Right atrium auricular region (tissue), 2 donors: ENCODE measurements around the gene INSM1. TPM values are rescaled to one million over a fixed set of nuclear protein-coding genes. Genes with fewer than 3 reads are reported as not detected.

Experiments
- DNase-seq: peaks from one replicate; pipeline ENCODE4 v3.0.0-alpha.2; 2019; ENCODE audit warnings: low spot score
- H3K27ac ChIP-seq, 2 donors: fragments of 200-600 bp; sonication (generic); 1 replicate in 1 of 2; 2 replicates in 1 of 2; pipeline ENCODE4 v1.5.1; 2016 to 2019
- H3K27me3 ChIP-seq, 2 donors: fragments of 200-600 bp; sonication (generic); one replicate each; pipeline versions ENCODE4 v1.5.1 to v1.6.0; 2017 to 2019
- H3K36me3 ChIP-seq: fragments of 200-600 bp; sonication (generic); one replicate; pipeline ENCODE4 v1.5.1; 2016
- H3K4me1 ChIP-seq, 2 donors: fragments of 200-600 bp; sonication (generic); one replicate each; pipeline versions ENCODE4 v1.5.1 to v1.6.0; 2017 to 2019
- H3K4me3 ChIP-seq, 2 donors: fragments of 200-600 bp; sonication (generic); 1 replicate in 1 of 2; 2 replicates in 1 of 2; pipeline ENCODE4 v1.5.1; 2017 to 2019; ENCODE audit warnings: mild to moderate bottlenecking in 1 of 2, moderate library complexity in 1 of 2
- H3K9me3 ChIP-seq, 2 donors: fragments of 200-600 bp; sonication (generic); one replicate each; pipeline ENCODE4 v1.5.1; 2019
- total RNA-seq, 2 donors: library from RNA; depleted of rRNA; stranded (reverse); fragments of >200 nt; gene quantifications; one replicate each; pipeline ENCODE4 v1.1.0, GENCODE V29; 2016
- TF ChIP-seq, protein P1 (sequence below), 2 donors: fragments of 200-600 bp; sonication (generic); IDR thresholded peaks; one replicate each; pipeline ENCODE4 v1.5.1; 2019; ENCODE audit warnings: antibody characterized with exemption in 2 of 2

INSM1 gene
- total RNA-seq, 2 donors from 2014 or later = not detected

DNA sequence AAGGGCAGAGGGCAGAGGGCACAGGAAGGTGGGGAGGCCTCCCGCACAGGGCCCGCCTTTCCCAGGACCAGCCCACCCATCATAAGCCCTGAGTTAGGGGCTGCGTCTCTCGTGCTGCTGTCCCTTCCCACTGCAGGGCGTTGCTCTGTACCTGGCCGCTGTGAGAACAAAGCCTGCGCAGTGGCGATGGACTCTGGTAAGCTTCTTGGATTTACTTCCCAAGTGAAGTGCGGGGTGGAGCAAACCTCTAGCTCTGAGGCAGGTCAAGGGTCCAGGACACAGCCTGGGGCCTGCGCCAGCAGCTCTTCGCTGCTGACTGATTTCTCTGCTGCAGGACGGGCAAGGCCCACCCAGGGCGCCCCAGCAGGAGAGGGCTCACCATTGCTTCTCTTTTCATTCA lies 23.9 kb downstream of the INSM1 start:
- H3K4me1 ChIP-seq = no peaks in the 10 kb centered on the region
- no peaks in the 10 kb centered on the region for H3K9me3 ChIP-seq
- no peak for DNase-seq
- no peak overlapping the region for H3K4me3 ChIP-seq
- no peak overlapping the region for H3K27ac ChIP-seq
- no peaks in the 10 kb centered on the region for H3K27me3 ChIP-seq
- H3K36me3 ChIP-seq = peaks cover 7% of the 10 kb centered on the region
- TF ChIP-seq, protein P1, sequence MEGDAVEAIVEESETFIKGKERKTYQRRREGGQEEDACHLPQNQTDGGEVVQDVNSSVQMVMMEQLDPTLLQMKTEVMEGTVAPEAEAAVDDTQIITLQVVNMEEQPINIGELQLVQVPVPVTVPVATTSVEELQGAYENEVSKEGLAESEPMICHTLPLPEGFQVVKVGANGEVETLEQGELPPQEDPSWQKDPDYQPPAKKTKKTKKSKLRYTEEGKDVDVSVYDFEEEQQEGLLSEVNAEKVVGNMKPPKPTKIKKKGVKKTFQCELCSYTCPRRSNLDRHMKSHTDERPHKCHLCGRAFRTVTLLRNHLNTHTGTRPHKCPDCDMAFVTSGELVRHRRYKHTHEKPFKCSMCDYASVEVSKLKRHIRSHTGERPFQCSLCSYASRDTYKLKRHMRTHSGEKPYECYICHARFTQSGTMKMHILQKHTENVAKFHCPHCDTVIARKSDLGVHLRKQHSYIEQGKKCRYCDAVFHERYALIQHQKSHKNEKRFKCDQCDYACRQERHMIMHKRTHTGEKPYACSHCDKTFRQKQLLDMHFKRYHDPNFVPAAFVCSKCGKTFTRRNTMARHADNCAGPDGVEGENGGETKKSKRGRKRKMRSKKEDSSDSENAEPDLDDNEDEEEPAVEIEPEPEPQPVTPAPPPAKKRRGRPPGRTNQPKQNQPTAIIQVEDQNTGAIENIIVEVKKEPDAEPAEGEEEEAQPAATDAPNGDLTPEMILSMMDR (IDR thresholded peaks at IDR 0.05) = no peak

DNA sequence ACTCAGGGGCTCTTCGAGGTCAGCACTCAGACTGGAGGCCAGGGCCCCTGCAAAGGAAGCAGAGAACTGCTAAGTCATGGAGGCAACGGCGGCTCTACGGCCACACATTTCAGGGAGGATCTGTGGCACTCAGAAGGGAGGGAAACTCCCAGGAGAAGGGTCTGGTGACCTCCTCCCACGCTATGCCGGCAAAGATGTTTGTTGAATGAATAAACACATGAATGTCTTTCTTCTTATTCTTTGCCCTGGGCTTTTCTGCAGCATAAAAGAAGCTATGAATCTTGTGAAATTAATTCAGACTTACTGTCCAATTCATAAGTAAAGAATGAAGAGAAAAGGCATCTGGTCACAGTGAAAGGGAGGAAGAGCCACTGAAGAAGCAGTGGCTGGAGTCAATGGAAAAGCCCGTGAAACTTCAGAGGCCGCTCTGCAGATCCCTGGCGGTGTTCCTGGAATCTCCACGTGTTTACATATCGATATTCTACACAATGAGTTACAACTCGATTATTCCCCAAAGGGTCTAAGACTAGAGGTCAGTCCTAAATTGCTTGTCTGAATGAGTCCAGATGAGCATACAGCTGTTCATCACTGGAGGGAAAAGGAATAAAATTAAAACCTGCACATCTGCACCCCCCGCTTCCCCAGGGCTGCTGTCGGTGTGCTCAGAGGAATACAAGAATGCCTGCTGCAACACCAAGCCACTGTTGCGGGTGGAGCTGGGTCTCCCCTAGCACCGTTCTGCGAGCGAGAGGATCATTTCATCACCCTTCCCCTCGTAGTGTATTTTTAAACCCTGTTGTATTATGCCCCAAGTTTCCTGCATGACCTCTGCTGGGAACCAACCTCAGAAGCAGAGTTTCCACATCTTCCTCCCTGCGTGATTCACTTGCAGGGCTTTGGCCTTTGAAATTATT lies 25.6 kb downstream of the INSM1 start:
- no peaks in the 10 kb centered on the region for H3K27me3 ChIP-seq
- H3K4me1 ChIP-seq = no peaks in the 10 kb centered on the region
- H3K4me3 ChIP-seq = no peak overlapping the region
- no peak for DNase-seq
- H3K9me3 ChIP-seq = no peaks in the 10 kb centered on the region
- no peak overlapping the region for H3K27ac ChIP-seq
- H3K36me3 ChIP-seq = peaks cover 7% of the 10 kb centered on the region
- TF ChIP-seq, protein P1 (IDR thresholded peaks at IDR 0.05) = no peak

DNA sequence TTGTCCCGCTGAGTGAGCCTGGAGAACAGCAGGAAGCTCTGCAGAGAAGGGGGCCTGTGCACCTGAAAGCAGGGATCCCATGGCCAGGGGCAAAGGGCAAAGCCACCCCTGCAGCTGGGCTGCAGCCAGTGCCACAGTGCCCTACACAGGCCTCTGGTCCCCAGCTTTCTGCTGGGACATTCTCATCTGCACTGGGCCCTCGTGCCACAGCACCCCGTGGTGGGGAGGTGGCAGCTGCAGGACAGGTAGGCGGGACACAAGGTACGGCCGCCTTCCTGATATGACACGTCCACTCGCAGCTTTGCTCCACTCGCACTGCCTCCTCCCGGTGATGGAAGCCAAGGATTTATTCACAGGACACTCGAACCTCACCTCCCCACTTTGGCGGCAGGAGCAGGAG lies 27.2 kb downstream of the INSM1 start:
- H3K36me3 ChIP-seq = peaks cover 7% of the 10 kb centered on the region
- H3K27ac ChIP-seq = no peak overlapping the region
- H3K27me3 ChIP-seq = no peaks in the 10 kb centered on the region
- H3K9me3 ChIP-seq = no peaks in the 10 kb centered on the region
- H3K4me1 ChIP-seq = no peaks in the 10 kb centered on the region
- DNase-seq = no peak
- H3K4me3 ChIP-seq = no peak overlapping the region
- TF ChIP-seq, protein P1 (IDR thresholded peaks at IDR 0.05) = no peak

DNA sequence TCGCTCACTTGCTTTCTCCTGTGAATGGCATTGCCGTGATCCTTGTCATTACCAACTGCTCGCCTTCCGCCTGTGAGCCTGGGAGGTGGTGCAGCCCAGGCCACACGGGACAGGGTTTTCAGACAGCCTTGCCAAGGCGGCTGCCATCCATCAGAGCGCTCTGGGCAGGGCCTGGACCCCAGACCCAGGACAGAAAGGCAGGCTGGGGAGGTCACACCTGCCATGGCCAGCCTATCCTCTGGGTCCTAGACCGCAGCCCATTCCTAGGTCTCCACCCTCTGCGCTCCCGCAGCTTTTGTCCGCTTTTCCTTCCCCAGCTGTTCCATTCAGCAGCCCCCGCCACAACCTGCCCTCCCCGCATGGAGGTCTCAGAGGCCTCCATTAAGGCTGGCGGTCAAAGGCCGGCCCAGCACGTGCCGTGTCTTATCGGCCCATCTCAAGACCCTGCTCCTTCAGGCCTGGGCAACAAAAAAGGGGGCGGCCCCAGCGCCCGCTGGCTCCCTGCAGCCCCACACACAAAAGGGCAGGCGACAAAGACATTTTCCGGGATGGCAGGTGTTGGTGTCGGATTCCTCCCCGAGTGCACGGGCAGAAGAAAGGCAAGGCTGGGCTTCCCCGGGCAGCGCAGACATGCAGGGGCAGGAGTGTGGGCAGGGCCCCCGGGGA lies 28.1 kb downstream of the INSM1 start:
- no peaks in the 10 kb centered on the region for H3K4me1 ChIP-seq
- no peak for DNase-seq
- H3K36me3 ChIP-seq = peaks cover 7% of the 10 kb centered on the region
- no peaks in the 10 kb centered on the region for H3K27me3 ChIP-seq
- H3K9me3 ChIP-seq = no peaks in the 10 kb centered on the region
- H3K27ac ChIP-seq = no peak overlapping the region
- H3K4me3 ChIP-seq = no peak overlapping the region
- TF ChIP-seq, protein P1 (IDR thresholded peaks at IDR 0.05) = no peak

DNA sequence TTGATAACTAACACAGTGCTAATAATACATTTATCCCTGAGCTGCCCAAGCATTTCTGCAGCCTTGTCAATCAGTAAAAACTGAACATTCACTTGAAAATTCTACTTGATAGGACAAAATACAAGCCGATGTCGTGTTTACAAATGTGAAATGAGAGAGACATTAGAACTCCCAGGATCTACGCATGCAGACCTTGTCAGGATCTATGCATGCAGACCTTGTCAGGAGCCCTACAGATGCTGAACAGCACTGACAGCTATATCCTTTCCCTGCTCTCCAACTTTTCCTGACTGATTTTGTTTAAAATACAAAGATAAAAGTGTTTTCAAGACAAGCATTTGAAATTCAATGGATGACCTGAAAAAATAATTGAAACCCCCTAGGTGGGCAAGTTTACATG lies 28.9 kb downstream of the INSM1 start:
- Histone ChIP-seq H3K4me3 (no peak overlapping the region), H3K4me1 (no peaks in the 10 kb centered on the region)
- TF ChIP-seq, protein P1 (IDR thresholded peaks at IDR 0.05) = no peak

More for the DNA sequence above, 28.9 kb downstream of the INSM1 start:
- Histone ChIP-seq H3K27me3 (no peaks in the 10 kb centered on the region), H3K9me3 (no peaks in the 10 kb centered on the region), H3K27ac (no peak overlapping the region), H3K36me3 (peaks cover 7% of the 10 kb centered on the region)
- no peak for DNase-seq
